Adrenal gland (tissue), 5 donors: ENCODE measurements around the gene BLZF1.

Source experiments
- CTCF ChIP-seq, 6 experiments: fragments of 450-650 bp in 4 of 6; fragments of 200-600 bp in 2 of 6; sonication (generic) in 1 of 6; IDR thresholded peaks; 1 replicate in 5 of 6; 2 replicates in 1 of 6; pipeline versions ENCODE4 v1.5.1 to v1.8.0; 2016 to 2021; ENCODE audit warnings: antibody characterized with exemption in 6 of 6, mild to moderate bottlenecking in 2 of 6, moderate library complexity in 1 of 6
- POLR2A ChIP-seq, 2 donors: fragments of 450-650 bp; IDR thresholded peaks; one replicate each; pipeline ENCODE4 v1.6.1; 2017; ENCODE audit warnings: antibody characterized with exemption in 2 of 2, mild to moderate bottlenecking in 2 of 2, moderate library complexity in 1 of 2
- donor health status: DM: no; HTN: no; CAD: no.

DNA sequence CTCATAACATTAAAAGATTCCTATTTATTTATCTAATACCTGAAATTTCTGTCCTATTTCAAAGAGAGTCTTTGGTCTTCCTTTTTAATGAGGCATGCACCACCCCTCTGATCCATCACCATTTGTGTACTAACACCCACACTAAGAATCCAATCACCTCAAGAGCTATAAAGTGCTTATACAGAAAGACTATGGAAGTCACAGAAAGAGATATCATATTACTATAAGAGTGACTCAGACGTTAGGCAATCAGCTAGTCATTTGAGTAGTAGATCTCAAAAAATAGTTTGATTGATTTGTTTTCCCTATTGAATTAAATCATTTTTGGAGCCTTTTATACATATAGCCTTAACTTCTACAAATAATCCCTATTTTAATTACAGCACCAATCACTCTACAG lies 46.5 kb upstream of the BLZF1 start:
- TF ChIP-seq CTCF (IDR thresholded peaks at IDR 0.05) (no peak), POLR2A (IDR thresholded peaks at IDR 0.05) (no peak)
